B cell (primary cell): Measurements from ENCODE around the gene ANKRD66. TPM values are rescaled to one million over a fixed set of nuclear protein-coding genes. Genes with fewer than 3 reads are reported as not detected.

Experiments used
- ATAC-seq: fragments of 200-7000 bp; cut with Tn5 transposase; one replicate; pipeline ENCODE4 v1.10.0; 2021; ENCODE audit warnings: low read depth, mild to moderate bottlenecking, moderate number of reproducible peaks, moderate library complexity
- CTCF ChIA-PET: fragments of 350-600 bp; sonication (Branson Sonifier 250); formaldehyde crosslinking; loops from one replicate; lab custom pipeline; 2021; ENCODE audit warnings: antibody characterized with exemption, inconsistent platforms; lab: Charles Lee
- POLR2A ChIA-PET: fragments of 350-600 bp; sonication (Branson Sonifier 250); formaldehyde crosslinking; loops from one replicate; lab custom pipeline; 2021; ENCODE audit warnings: antibody characterized with exemption; lab: Charles Lee
- DNase-seq: peaks from one replicate; pipeline ENCODE4 v3.0.0; 2013
- H2AFZ ChIP-seq: 2 replicates; pipeline ENCODE4 v1.6.1; 2012; ENCODE audit warnings: mild to moderate bottlenecking, low read depth, low read length; ENCODE audit not compliant: insufficient read depth, poor library complexity, severe bottlenecking
- H3K27ac ChIP-seq, 2 donors: 1 replicate in 1 of 2; 2 replicates in 1 of 2; pipeline ENCODE4 v1.5.1; 2012 to 2013; ENCODE audit warnings: low read length in 2 of 2, mild to moderate bottlenecking in 2 of 2, moderate library complexity in 1 of 2
- H3K27me3 ChIP-seq, 4 experiments: fragments of 200-600 bp in 1 of 4; sonication (generic) in 1 of 4; replicated peaks in 1 of 4; 1 replicate in 2 of 4; 2 replicates in 2 of 4; pipeline versions ENCODE4 v1.6.1 to v1.7.0; 2013 to 2016; ENCODE audit warnings: low read length in 3 of 4, mild to moderate bottlenecking in 2 of 4, mixed read lengths in 1 of 4, moderate library complexity in 1 of 4; ENCODE audit not compliant: insufficient read depth in 4 of 4, control insufficient read depth in 3 of 4; ENCODE audit errors: control extremely low read depth in 1 of 4
- H3K36me3 ChIP-seq, 2 experiments: replicated peaks in 1 of 2; 1 replicate in 1 of 2; 2 replicates in 1 of 2; pipeline versions ENCODE4 v1.6.1 to v1.7.1; 2013; ENCODE audit warnings: low read length in 1 of 2; ENCODE audit not compliant: insufficient read depth in 2 of 2, control insufficient read depth in 1 of 2; ENCODE audit errors: control extremely low read depth in 1 of 2, extremely low read depth in 1 of 2
- H3K4me1 ChIP-seq, 2 donors: fragments of 200-600 bp in 1 of 2; sonication (generic) in 1 of 2; 1 replicate in 1 of 2; 2 replicates in 1 of 2; pipeline versions ENCODE4 v1.5.1 to v1.6.1; 2013 to 2017; ENCODE audit warnings: low read length in 2 of 2; ENCODE audit not compliant: control insufficient read depth in 2 of 2, insufficient read depth in 2 of 2
- H3K4me2 ChIP-seq: replicated peaks from 2 replicates; pipeline ENCODE3; 2012; ENCODE audit warnings: mild to moderate bottlenecking, low read depth, low read length; ENCODE audit not compliant: poor library complexity, severe bottlenecking
- H3K4me3 ChIP-seq, 5 experiments: fragments of 200-600 bp in 1 of 5; sonication (generic) in 1 of 5; 1 replicate in 3 of 5; 2 replicates in 2 of 5; pipeline versions ENCODE4 v1.5.1 to v1.7.0; 2011 to 2016; ENCODE audit warnings: low read length in 4 of 5, mild to moderate bottlenecking in 4 of 5, low read depth in 2 of 5, control low read depth in 1 of 5, moderate library complexity in 1 of 5; ENCODE audit not compliant: insufficient read depth in 1 of 5; ENCODE audit errors: control extremely low read depth in 1 of 5, extremely low read depth in 1 of 5
- H3K79me2 ChIP-seq: fragments of 200-600 bp; sonication (generic); one replicate; pipeline ENCODE4 v1.6.0; 2016; ENCODE audit warnings: low read length; ENCODE audit not compliant: control insufficient read depth, insufficient read depth
- H3K9ac ChIP-seq: fragments of 200-600 bp; sonication (generic); 2 replicates; pipeline ENCODE4 v1.6.1; 2017; ENCODE audit warnings: mild to moderate bottlenecking, low read length, moderate library complexity
- H3K9me3 ChIP-seq, 3 donors: one replicate each; pipeline versions ENCODE4 v1.6.1 to v1.7.1; 2013; ENCODE audit warnings: low read length in 2 of 3; ENCODE audit not compliant: control insufficient read depth in 2 of 3, insufficient read depth in 1 of 3; ENCODE audit errors: control extremely low read depth in 1 of 3
- H4K20me1 ChIP-seq: 2 replicates; pipeline ENCODE4 v1.6.0; 2012; ENCODE audit warnings: mild to moderate bottlenecking, low read length; ENCODE audit not compliant: insufficient read depth, control insufficient read depth, poor library complexity, severe bottlenecking
- H3K27ac Mint-ChIP-seq: one replicate; pipeline ENCODE4 v1.8.0; 2021; ENCODE audit warnings: mixed read lengths
- H3K27me3 Mint-ChIP-seq: one replicate; pipeline ENCODE4 v1.8.0; 2021; ENCODE audit warnings: mixed read lengths
- H3K4me1 Mint-ChIP-seq: one replicate; pipeline ENCODE4 v1.8.0; 2021; ENCODE audit warnings: mixed read lengths
- H3K4me3 Mint-ChIP-seq: one replicate; pipeline ENCODE4 v1.8.0; 2021; ENCODE audit warnings: mixed read lengths
- H3K9me3 Mint-ChIP-seq: one replicate; pipeline ENCODE4 v1.8.0; 2022; ENCODE audit warnings: mixed read lengths; ENCODE audit not compliant: insufficient read depth
- EZH2 ChIP-seq: IDR thresholded peaks from 2 replicates; pipeline ENCODE4 v1.6.1; 2012; ENCODE audit warnings: borderline replicate concordance, low read depth, mild to moderate bottlenecking, moderate library complexity, low read length; ENCODE audit not compliant: insufficient read depth, poor library complexity, severe bottlenecking
- WGBS: methylation state at CpG from one replicate; pipeline ENCODE4 v1.1.5; 2013; ENCODE audit warnings: missing lambda C conversion rate; ENCODE audit not compliant: insufficient coverage; 5-methylcytosine and 5-hydroxymethylcytosine counted together
- intact Hi-C: fragments of 100-400 bp; cut with micrococcal nuclease; formaldehyde crosslinking; loops from one replicate; pipeline ENCODE4 v1.10.0; 2022
- polyA plus RNA-seq: library from polyadenylated mRNA; depleted of rRNA; stranded (reverse); fragments of >200 nt; gene quantifications from 2 replicates; pipeline ENCODE4 v1.2.3, GENCODE V29; 2012
- total RNA-seq, 2 donors: library from RNA; stranded (reverse); fragments of 120-200 nt in 1 of 2; gene quantifications; 1 replicate in 1 of 2; 2 replicates in 1 of 2; pipeline versions ENCODE4 v1.2.3 to v1.2.4, GENCODE V29; 2013 to 2022
- TF ChIP-seq, protein P1 (sequence below): fragments of 200-600 bp; IDR thresholded peaks from one replicate; pipeline ENCODE4 v1.8.0; 2022; ENCODE audit warnings: antibody characterized with exemption, mild to moderate bottlenecking

ANKRD66 gene
- total and polyA plus RNA-seq, 2 donors (not counting 1 experiment from before 2014, with no cell fraction given), result not detected

DNA sequence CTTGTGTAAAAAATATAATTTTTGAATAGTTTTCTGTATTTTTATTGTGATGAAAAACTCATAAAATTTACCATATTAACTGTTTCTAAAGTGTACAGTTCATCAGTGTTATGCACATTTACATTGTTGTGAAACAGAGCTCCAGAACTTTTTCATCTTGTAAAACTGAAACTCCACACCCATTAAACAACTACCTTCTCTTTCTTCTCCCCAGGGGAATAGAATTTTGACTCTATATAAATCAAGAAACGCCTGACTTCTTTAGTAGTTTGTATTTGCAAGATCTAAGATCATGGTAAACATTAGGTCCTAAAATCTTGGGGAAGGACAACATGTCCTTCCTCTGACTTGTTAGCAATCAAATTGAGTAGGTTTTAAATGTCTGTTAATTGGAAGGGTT is 9.1 kb downstream of the ANKRD66 start:
- Mint-ChIP-seq H3K4me3 (no peak overlapping the region), H3K4me1 (no peaks in the 10 kb centered on the region), H3K9me3 (no peaks in the 10 kb centered on the region), H3K27me3 (peaks cover 6% of the 10 kb centered on the region), H3K27ac (no peak overlapping the region)
- intact Hi-C loops, result no loop called here
- Histone ChIP-seq H3K4me1 (no peaks in the 10 kb centered on the region), H3K79me2 (no peaks in the 10 kb centered on the region), H3K27ac (no peak overlapping the region), H3K36me3 (no peaks in the 10 kb centered on the region), H3K27me3 (peaks cover 0 to 4% (median 2%) of the 10 kb centered on the region in 4 experiments), H3K9ac (no peak overlapping the region), H4K20me1 (no peaks in the 10 kb centered on the region), H3K4me3 (no peak overlapping the region), H3K4me2 (no peak overlapping the region), H3K9me3 (no peaks in the 10 kb centered on the region), H2AFZ (no peak overlapping the region)
- WGBS, result no CpG with 5 or more reads among the region's 1 CpG
- no peak for DNase-seq
- no peak for ATAC-seq
- ChIA-PET CTCF (no interaction called here), POLR2A (no interaction called here)
- TF ChIP-seq, protein P1, sequence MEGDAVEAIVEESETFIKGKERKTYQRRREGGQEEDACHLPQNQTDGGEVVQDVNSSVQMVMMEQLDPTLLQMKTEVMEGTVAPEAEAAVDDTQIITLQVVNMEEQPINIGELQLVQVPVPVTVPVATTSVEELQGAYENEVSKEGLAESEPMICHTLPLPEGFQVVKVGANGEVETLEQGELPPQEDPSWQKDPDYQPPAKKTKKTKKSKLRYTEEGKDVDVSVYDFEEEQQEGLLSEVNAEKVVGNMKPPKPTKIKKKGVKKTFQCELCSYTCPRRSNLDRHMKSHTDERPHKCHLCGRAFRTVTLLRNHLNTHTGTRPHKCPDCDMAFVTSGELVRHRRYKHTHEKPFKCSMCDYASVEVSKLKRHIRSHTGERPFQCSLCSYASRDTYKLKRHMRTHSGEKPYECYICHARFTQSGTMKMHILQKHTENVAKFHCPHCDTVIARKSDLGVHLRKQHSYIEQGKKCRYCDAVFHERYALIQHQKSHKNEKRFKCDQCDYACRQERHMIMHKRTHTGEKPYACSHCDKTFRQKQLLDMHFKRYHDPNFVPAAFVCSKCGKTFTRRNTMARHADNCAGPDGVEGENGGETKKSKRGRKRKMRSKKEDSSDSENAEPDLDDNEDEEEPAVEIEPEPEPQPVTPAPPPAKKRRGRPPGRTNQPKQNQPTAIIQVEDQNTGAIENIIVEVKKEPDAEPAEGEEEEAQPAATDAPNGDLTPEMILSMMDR, result no peak
- TF ChIP-seq EZH2, result no peak

DNA sequence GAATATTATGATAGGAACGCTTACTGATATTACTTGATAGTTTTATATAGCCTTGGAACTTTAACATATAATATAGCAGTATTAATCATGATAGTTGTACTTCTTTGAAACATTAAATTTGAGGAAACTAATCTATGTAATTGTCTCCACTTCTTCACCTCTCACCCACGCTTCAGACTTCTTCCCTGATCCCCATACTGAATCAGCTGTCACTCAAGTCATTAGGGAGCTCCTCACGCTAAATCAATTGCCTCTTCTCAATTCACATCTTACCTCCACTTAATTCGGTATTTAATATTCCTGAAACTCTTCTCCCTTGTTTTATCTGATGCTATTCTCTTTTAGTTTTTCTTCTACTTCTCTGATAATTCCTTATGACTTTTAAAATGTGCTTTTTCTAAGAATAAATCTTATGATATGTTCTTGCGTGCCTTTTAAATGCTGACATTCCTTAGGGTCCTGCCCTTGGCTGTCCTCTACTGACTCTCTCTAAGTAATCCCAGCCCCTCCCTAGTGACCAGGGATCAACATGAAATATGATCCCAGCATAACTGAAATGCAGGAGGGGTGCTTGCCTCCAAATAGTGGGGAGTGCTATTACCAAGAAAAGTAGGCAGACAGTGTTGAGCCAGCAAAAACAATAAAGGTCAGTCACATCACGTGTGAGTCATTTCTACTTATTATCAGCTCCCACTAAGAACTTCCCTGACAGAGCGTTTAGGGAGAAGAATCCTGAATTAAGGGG is 9.9 kb downstream of the ANKRD66 start:
- no peaks in the 10 kb centered on the region for H3K4me1 ChIP-seq
- no peak for DNase-seq
- CTCF ChIA-PET, result no interaction called here
- Mint-ChIP-seq H3K27me3 (peaks cover 6% of the 10 kb centered on the region), H3K27ac (no peak overlapping the region), H3K4me3 (no peak overlapping the region), H3K4me1 (no peaks in the 10 kb centered on the region), H3K9me3 (no peaks in the 10 kb centered on the region)
- H3K27me3 ChIP-seq, result peaks cover 0 to 4% (median 2%) of the 10 kb centered on the region in 4 experiments
- no peak overlapping the region for H3K4me3 ChIP-seq
- H3K79me2 ChIP-seq, result no peaks in the 10 kb centered on the region
- H3K4me2 ChIP-seq, result no peak overlapping the region
- H3K36me3 ChIP-seq, result no peaks in the 10 kb centered on the region
- no peaks in the 10 kb centered on the region for H4K20me1 ChIP-seq
- no peak for ATAC-seq
- intact Hi-C loops, result no loop called here
- no peak for TF ChIP-seq EZH2
- TF ChIP-seq, protein P1, result no peak
- no peaks in the 10 kb centered on the region for H3K9me3 ChIP-seq
- POLR2A ChIA-PET, result no interaction called here
- 73% methylated on average over 3 of the region's 7 CpGs for WGBS
- no peak overlapping the region for H3K27ac ChIP-seq
- H2AFZ ChIP-seq, result no peak overlapping the region
- H3K9ac ChIP-seq, result no peak overlapping the region
